HG03342 (cell line): Measurements from ENCODE around the gene C16orf90.
A peak's percentile ranks its signal among the peaks of the same experiment; 100 is the strongest.
"Not testable (repeated sequence)": the region's sequence is repeated elsewhere in the genome, so short reads cannot be mapped to it uniquely, and the experiment has no call there.

Experiments used
- ATAC-seq: cut with Tn5 transposase; IDR thresholded peaks from one replicate; pipeline ENCODE4 v1.9.1; 2021; ENCODE audit warnings: mild to moderate bottlenecking, moderate library complexity; ENCODE audit not compliant: unreplicated experiment

Gene C16orf90

GRCh38 chr16:3513892-3514583 is 18.7 kb upstream of the C16orf90 start:
- no peak for ATAC-seq

- ATAC-seq, result no peak
Measured at GRCh38 chr16:3511286-3512180, 16.2 kb upstream of the C16orf90 start.

GRCh38 chr16:3510416-3510815 is 15.1 kb upstream of the C16orf90 start:
- ATAC-seq, result no peak

GRCh38 chr16:3509470-3509928 is 14.2 kb upstream of the C16orf90 start:
- ATAC-seq, result peak; percentile 66

- ATAC-seq, result no peak
Measured at GRCh38 chr16:3508736-3509135, 13.4 kb upstream of the C16orf90 start.

- ATAC-seq, result no peak
Measured at GRCh38 chr16:3503523-3503922, 8.2 kb upstream of the C16orf90 start.

- ATAC-seq, result no peak
Measured at GRCh38 chr16:3501783-3502400, 6.6 kb upstream of the C16orf90 start.

GRCh38 chr16:3501412-3501761 is 6.1 kb upstream of the C16orf90 start:
- not testable (repeated sequence) for ATAC-seq

GRCh38 chr16:3498988-3499387 is 3.7 kb upstream of the C16orf90 start:
- ATAC-seq, result no peak

- no peak for ATAC-seq
Measured at GRCh38 chr16:3497771-3498170, 2.5 kb upstream of the C16orf90 start.

GRCh38 chr16:3496386-3496785 is 1.1 kb upstream of the C16orf90 start:
- ATAC-seq, result no peak

- ATAC-seq, result no peak
Measured at GRCh38 chr16:3494386-3494973, 809 bp downstream of the C16orf90 start.

- ATAC-seq, result no peak
Measured at GRCh38 chr16:3492356-3492755, 2.9 kb downstream of the C16orf90 start.

- ATAC-seq, result no peak
Measured at GRCh38 chr16:3490911-3491629, 4.2 kb downstream of the C16orf90 start.

GRCh38 chr16:3488801-3489200 is 6.5 kb downstream of the C16orf90 start:
- ATAC-seq, result no peak

GRCh38 chr16:3487521-3488410 is 7.5 kb downstream of the C16orf90 start:
- ATAC-seq, result no peak

GRCh38 chr16:3486506-3487215 is 8.6 kb downstream of the C16orf90 start:
- no peak for ATAC-seq

- no peak for ATAC-seq
Measured at GRCh38 chr16:3485821-3486505, 9.3 kb downstream of the C16orf90 start.
